Islet precursor cell (in vitro differentiated cells): ENCODE results near the gene GGN.
A peak's percentile ranks its signal among the peaks of the same experiment; 100 is the strongest.
"Not testable (repeated sequence)": the region's sequence is repeated elsewhere in the genome, so short reads cannot be mapped to it uniquely, and the experiment has no call there.

Source experiments
- DNase-seq: peaks from one replicate; pipeline ENCODE4 v3.0.0-alpha.2; 2018

GGN gene

GRCh38 chr19:38387550-38388348 lies at the start of gene GGN:
TSS of gene GGN (minus strand) at chr19:38388034. CDS start at chr19:38387261, 773 bp downstream.
- DNase-seq: peak; percentile 97

- DNase-seq: no peak
Observed at GRCh38 chr19:38437295-38437694, 49.5 kb upstream of the GGN start.

GRCh38 chr19:38434549-38435051 lies 46.8 kb upstream of the GGN start:
- DNase-seq: no peak

- DNase-seq: peak; percentile 88
Observed at GRCh38 chr19:38433268-38433733, 45.5 kb upstream of the GGN start, which contains the start of gene RYR1. TSS of gene RYR1 (plus strand) at chr19:38433691. CDS start at chr19:38433830, 139 bp downstream.

- DNase-seq: no peak
Observed at GRCh38 chr19:38430931-38431330, 43.1 kb upstream of the GGN start.

GRCh38 chr19:38429811-38430156 lies 42.0 kb upstream of the GGN start:
- no peak for DNase-seq

GRCh38 chr19:38429055-38429810 lies 41.4 kb upstream of the GGN start:
- no peak for DNase-seq

- DNase-seq: not testable (repeated sequence)
Observed at GRCh38 chr19:38427035-38427677, 39.3 kb upstream of the GGN start.

- no peak for DNase-seq
Observed at GRCh38 chr19:38425810-38426466, 38.1 kb upstream of the GGN start, which contains the start of gene RASGRP4. TSS of gene RASGRP4 (minus strand) at chr19:38426219. CDS start at chr19:38426091, 128 bp downstream.

- no peak for DNase-seq
Observed at GRCh38 chr19:38425222-38425809, 37.5 kb upstream of the GGN start.

- no peak for DNase-seq
Observed at GRCh38 chr19:38424272-38424671, 36.4 kb upstream of the GGN start.

- DNase-seq: no peak
Observed at GRCh38 chr19:38422438-38422837, 34.6 kb upstream of the GGN start.

GRCh38 chr19:38421856-38422255 lies 34.0 kb upstream of the GGN start:
- no peak for DNase-seq

- no peak for DNase-seq
Observed at GRCh38 chr19:38420935-38421334, 33.1 kb upstream of the GGN start.

GRCh38 chr19:38417544-38418506 lies 30.0 kb upstream of the GGN start:
- DNase-seq: peak; percentile 82

GRCh38 chr19:38417146-38417543 lies 29.3 kb upstream of the GGN start:
- DNase-seq: no peak

- DNase-seq: no peak
Observed at GRCh38 chr19:38413416-38413815, 25.6 kb upstream of the GGN start.

- no peak for DNase-seq
Observed at GRCh38 chr19:38412961-38413360, 25.1 kb upstream of the GGN start.

- DNase-seq: no peak
Observed at GRCh38 chr19:38412491-38412890, 24.7 kb upstream of the GGN start.

- DNase-seq: not testable (repeated sequence)
Observed at GRCh38 chr19:38411898-38412297, 24.1 kb upstream of the GGN start.
